Effector memory CD8-positive, alpha-beta T cell (primary cell): ENCODE data around the gene FYN.

Experiments used
- ATAC-seq: fragments of 150-1000 bp; cut with Tn5 transposase; replicated peaks from 2 replicates; pipeline ENCODE4 v1.10.0; 2021; ENCODE audit warnings: mild to moderate bottlenecking, moderate library complexity
- DNase-seq, 3 experiments: peaks; one replicate each; pipeline ENCODE4 v3.0.0; 2021
- H3K27ac Mint-ChIP-seq, 2 donors: one replicate each; pipeline ENCODE4 v1.8.0; 2022; ENCODE audit warnings: mild to moderate bottlenecking in 2 of 2, mixed read lengths in 2 of 2, moderate library complexity in 2 of 2
- H3K27me3 Mint-ChIP-seq, 2 donors: one replicate each; pipeline ENCODE4 v1.8.0; 2022; ENCODE audit warnings: mixed read lengths in 2 of 2
- H3K36me3 Mint-ChIP-seq: one replicate; pipeline ENCODE4 v1.8.0; 2022; ENCODE audit warnings: mild to moderate bottlenecking, moderate library complexity, mixed read lengths; ENCODE audit not compliant: insufficient read depth
- H3K4me1 Mint-ChIP-seq, 2 donors: one replicate each; pipeline ENCODE4 v1.8.0; 2022; ENCODE audit warnings: low read depth in 2 of 2, mixed read lengths in 2 of 2
- H3K4me3 Mint-ChIP-seq, 2 donors: one replicate each; pipeline ENCODE4 v1.8.0; 2022; ENCODE audit warnings: mild to moderate bottlenecking in 2 of 2, mixed read lengths in 2 of 2, moderate library complexity in 2 of 2
- H3K9me3 Mint-ChIP-seq, 2 donors: one replicate each; pipeline ENCODE4 v1.8.0; 2022; ENCODE audit warnings: mixed read lengths in 2 of 2

Gene FYN

DNA sequence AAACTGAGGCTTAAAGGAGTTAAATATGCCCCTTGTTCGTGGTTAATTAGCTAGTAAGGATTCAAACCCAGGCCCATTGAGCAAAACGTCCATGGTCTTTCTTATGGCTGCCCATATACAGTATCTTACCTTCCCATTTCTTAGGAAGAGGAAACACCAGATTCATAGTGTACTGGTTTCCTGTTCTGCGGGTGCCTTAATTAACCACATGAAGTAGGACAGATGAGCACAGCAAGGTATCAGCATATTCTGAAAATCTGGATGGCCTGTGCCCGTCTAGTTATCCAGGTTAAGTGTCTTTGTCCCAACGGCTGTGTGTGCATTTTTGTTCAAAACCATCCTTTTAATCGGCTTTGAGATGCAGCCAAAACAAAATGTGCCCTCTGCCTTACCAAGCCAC is 174.1 kb downstream of the FYN start:
- Mint-ChIP-seq H3K4me3 (no peak overlapping the region), H3K4me1 (peaks cover 25 to 44% of the 10 kb centered on the region in 2 donors), H3K36me3 (peaks cover 96% of the 10 kb centered on the region), H3K27me3 (no peaks in the 10 kb centered on the region), H3K9me3 (no peaks in the 10 kb centered on the region), H3K27ac (peak overlapping the region; percentile 3 to 60)
- DNase-seq (no peak), ATAC-seq (peak; percentile 56)

DNA sequence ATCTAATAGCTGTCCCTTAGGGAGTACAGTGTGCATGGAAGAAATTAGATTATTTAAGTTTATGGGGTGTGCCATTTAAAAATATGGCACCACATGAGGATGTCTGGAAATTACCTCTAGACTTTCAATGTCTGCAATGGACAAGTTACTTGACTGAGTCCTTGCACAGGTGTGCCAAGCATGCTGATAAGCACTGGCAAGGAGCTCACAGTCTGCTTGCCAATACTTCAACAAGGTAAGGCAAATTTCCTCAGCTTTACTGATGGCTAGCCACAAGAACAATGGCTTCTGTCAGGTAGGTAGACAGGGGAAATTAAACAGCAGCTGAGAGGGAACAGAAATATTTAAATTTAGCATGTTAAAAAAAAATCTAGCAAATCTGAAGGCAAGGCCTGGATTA is 176.4 kb downstream of the FYN start:
- Mint-ChIP-seq H3K36me3 (peaks cover 97% of the 10 kb centered on the region), H3K4me1 (peaks cover 44 to 49% of the 10 kb centered on the region in 2 donors), H3K27ac (no peak overlapping the region), H3K9me3 (no peaks in the 10 kb centered on the region), H3K4me3 (no peak overlapping the region), H3K27me3 (no peaks in the 10 kb centered on the region)
- ATAC-seq (no peak), DNase-seq (no peak)

DNA sequence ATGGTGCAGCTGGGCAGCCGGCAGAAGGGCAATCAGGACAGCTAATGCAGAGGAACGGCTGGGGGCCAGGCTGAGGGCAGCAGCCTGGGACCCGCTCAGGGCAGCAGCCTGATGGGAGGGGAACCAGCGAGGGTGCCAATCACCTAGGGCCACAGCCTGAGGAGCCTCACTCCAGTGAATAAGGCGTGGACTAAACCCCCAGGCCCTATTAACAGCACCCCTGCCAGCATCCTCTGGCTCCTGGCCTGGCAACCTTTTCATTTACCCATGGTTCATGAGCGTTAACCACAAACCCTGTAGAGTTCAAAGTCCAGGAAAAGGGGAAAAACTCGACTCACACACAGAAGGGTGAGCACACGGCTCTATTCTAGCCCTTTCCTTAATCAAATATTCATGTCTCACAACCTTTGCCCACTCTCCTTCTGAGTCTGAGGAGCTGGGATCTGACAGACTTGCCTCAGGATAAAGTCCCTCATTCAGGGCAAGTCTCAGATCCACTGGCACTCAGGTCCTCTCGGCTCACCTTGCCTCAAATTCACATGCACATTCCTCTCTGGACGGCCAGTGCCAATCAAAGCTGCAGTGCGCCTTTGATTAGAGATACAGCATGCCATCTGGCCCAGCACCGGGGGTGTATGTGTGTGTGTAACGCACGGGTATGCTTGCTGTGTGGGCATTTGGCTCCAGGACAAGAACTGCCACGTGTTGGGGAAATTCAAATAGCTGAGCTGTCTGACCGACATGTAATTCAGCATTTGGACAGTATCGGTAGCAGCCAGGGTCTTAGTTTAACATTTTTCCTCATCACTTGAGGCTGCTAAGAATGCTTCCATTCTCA is 180.7 kb downstream of the FYN start:
- H3K27ac Mint-ChIP-seq = peak overlapping the region; percentile 65 to 69
- peak overlapping the region in 1 of 2 donors; percentile 21 for H3K4me3 Mint-ChIP-seq
- DNase-seq (no peak), ATAC-seq (peak; percentile 42)
- no peaks in the 10 kb centered on the region for H3K9me3 Mint-ChIP-seq
- H3K36me3 Mint-ChIP-seq = peaks cover 94% of the 10 kb centered on the region
- H3K4me1 Mint-ChIP-seq = peaks cover 49 to 67% of the 10 kb centered on the region in 2 donors
- H3K27me3 Mint-ChIP-seq = no peaks in the 10 kb centered on the region

DNA sequence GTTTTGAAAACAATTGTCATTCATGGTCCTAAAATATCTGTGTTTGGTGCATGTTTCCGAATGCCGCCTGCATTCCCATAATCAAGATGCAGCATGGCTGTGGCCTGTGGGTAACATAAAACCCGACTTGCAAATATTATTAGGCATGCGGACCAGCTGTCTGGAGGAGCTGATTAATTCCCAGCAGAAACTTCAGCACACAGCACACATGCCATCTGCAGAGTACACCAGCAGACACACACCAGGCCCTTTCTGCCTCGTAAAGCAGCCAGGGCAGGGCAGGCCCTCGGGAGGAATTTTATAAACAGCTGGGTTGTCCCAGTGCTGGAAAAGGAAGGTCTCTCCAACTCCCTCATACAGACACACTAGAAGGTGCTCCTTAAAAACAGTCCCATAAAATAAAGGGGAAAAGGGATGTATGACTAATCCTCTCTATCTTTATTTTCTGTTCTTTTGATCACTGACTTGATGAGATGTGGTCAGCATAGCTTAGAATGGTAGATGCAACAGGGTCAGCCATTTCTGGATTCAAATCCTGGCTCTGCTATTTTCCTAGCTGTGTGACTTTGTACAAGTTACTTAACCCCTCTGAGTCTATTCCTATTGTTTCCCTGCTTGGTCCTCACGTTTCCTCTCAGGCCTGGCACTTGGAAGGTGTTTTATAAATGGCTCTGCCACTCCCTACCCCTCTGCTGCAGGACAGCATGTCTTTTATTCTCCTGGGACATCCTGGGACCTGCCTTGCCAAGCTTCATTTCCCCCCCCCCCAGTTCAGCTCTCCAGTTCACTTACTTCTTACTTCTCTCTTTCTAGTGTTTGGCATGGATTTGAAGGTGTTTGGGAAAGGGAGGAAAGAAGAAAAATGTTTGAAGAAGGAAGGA is 181.7 kb downstream of the FYN start:
- no peak for ATAC-seq
- peaks cover 53 to 71% of the 10 kb centered on the region in 2 donors for H3K4me1 Mint-ChIP-seq
- no peaks in the 10 kb centered on the region for H3K9me3 Mint-ChIP-seq
- H3K36me3 Mint-ChIP-seq = peaks cover 96% of the 10 kb centered on the region
- H3K27me3 Mint-ChIP-seq = no peaks in the 10 kb centered on the region
- peak overlapping the region; percentile 65 to 69 for H3K27ac Mint-ChIP-seq
- DNase-seq = no peak
- no peak overlapping the region for H3K4me3 Mint-ChIP-seq

DNA sequence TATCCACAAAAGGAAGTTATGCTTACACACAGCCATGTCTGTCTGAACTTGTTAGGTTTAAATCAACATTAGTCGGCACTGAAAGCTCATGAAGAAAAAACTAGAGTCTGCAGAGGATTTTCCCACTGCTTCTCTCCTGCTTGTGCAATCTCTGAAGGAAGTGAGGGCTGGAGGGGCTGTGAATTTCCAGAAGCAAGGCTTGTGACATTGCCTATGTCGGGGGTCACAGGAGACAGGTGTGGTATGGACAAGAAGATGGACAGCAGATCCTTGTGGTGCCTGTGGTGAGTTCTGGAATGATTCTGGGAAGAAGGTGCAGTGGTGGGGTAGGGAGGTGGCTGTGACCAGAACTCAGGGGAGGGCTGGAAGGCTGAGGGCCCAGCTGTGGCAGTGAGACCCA is 183.3 kb downstream of the FYN start:
- Mint-ChIP-seq H3K4me1 (peaks cover 60 to 70% of the 10 kb centered on the region in 2 donors), H3K36me3 (peaks cover 91% of the 10 kb centered on the region), H3K27me3 (no peaks in the 10 kb centered on the region), H3K4me3 (no peak overlapping the region), H3K27ac (peak overlapping the region; percentile 2 to 52), H3K9me3 (no peaks in the 10 kb centered on the region)
- ATAC-seq (no peak), DNase-seq (no peak)

DNA sequence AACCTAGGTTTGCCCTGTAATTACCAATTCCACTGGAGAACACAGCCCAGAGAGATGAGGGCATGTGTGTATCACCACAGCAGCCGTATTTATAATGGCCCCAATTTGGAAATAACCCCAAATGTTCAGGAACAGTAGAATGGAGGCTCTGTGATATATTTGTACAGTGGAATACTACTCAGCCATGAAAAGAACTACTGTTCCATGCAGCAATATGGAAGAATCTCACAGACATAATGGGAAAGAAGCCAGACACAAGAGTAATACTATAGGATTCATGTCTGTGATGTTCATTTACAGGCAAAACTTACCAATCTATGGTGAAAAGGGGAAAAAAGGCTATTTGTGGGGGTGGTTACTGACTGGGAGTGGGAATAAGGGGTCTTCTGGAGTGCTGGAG is 183.8 kb downstream of the FYN start:
- H3K9me3 Mint-ChIP-seq = no peaks in the 10 kb centered on the region
- H3K27ac Mint-ChIP-seq = peak overlapping the region; percentile 2 to 52
- H3K36me3 Mint-ChIP-seq = peaks cover 91% of the 10 kb centered on the region

DNA sequence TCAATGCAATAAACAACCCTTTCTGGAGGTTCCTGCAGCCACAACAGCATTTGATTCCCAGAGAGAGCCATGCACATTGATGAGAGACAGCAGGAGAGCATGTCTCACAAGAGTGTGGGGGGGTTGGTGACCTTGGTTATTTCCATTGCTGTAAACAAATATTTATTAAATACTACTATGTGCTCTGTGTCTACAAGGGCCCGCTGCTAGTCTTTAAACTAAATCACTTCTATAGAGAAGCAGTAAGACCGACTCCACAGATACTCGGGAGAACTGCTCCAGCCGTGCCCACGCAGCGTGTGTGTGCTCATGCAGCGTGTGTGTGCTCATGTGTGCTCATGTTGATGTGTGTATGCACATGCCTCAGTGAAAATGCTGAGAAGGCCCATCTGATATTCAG is 184.9 kb downstream of the FYN start:
- Mint-ChIP-seq H3K36me3 (peaks cover 91% of the 10 kb centered on the region), H3K4me1 (peaks cover 65 to 80% of the 10 kb centered on the region in 2 donors)
- no peak for DNase-seq

More for the DNA sequence above, 183.8 kb downstream of the FYN start:
- no peak for DNase-seq
- Mint-ChIP-seq H3K4me1 (peaks cover 65 to 73% of the 10 kb centered on the region in 2 donors), H3K27me3 (no peaks in the 10 kb centered on the region), H3K4me3 (no peak overlapping the region)
- no peak for ATAC-seq

DNA sequence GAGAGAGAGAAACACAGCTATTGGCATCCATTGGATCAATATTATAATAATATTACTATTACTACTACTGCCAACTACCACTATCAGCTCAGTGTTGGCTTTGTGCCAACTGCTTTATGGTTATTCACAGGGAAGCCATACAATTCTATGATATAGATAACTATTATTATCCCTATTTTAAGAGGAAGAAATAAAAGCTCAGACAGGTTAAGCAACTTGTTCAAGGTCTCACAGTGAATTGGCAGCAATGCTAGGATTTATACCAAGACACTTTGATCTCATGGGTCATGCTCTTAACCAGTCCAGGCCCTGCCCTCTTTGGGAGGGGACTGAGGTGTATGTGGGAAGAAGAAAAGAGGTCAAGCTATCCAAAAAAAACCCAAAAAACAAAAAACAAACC is 185.6 kb downstream of the FYN start:
- Mint-ChIP-seq H3K27ac (peak overlapping the region; percentile 59 to 95), H3K36me3 (peaks cover 91% of the 10 kb centered on the region), H3K4me3 (peak overlapping the region in 1 of 2 donors; percentile 40), H3K9me3 (no peaks in the 10 kb centered on the region), H3K27me3 (no peaks in the 10 kb centered on the region), H3K4me1 (peaks cover 65 to 80% of the 10 kb centered on the region in 2 donors)
- ATAC-seq (no peak), DNase-seq (no peak)

More for the DNA sequence above, 184.9 kb downstream of the FYN start:
- Mint-ChIP-seq H3K27me3 (no peaks in the 10 kb centered on the region), H3K27ac (peak overlapping the region; percentile 59 to 95), H3K4me3 (no peak overlapping the region), H3K9me3 (no peaks in the 10 kb centered on the region)
- no peak for ATAC-seq

DNA sequence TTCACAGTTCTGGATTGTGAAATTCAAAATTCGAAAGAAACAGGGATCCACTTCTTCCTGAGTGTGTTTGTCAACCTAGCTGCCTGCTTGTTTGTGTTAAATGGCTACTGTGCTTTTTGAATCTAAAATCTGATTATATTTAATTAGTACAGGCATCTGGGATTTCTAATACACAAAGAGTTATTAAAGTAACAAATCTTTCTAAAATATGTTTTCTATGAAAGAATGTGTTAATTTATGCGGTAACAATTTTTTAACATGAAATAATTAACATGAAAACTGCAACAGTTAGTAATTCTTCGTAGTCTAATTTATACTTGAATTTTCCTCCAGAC is 186.4 kb downstream of the FYN start:
- Mint-ChIP-seq H3K9me3 (no peaks in the 10 kb centered on the region), H3K27ac (peak overlapping the region; percentile 89 to 95), H3K27me3 (no peaks in the 10 kb centered on the region), H3K36me3 (peaks cover 91% of the 10 kb centered on the region), H3K4me1 (peaks cover 66 to 80% of the 10 kb centered on the region in 2 donors), H3K4me3 (no peak overlapping the region)
- ATAC-seq = no peak
- no peak for DNase-seq

DNA sequence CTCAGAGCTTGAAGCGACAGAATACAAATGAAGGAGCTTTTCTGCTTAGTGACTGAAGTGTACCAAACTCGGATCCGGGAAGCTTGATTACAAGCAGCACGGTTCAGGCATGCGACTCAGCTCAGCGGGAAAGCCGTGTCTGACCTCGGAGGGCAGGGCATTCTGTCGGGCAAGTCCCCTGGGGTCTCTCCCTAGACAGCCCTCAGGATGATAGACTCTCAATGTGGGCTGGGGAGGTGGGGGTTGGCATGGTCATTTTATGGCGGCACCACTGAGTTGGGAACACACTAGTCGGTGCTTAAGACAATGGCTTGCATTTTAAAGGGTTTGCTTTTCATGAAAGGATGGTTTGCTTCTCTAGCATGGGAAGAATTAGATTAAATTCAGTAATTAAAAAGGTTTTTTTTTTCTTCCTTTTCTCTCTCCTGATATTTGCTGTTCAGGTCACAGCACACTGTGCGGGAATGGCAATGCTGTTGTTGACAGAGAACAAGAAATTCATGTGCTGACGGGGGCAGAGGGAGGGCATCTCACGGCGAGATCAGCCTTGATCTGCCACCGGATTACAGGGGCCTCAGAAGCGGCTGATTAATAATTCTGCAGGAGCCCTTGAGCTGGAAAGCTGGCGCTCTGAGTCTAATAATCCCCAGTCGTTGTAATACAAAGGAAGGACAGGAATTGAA is 186.9 kb downstream of the FYN start:
- Mint-ChIP-seq H3K4me1 (peaks cover 67 to 80% of the 10 kb centered on the region in 2 donors), H3K9me3 (no peaks in the 10 kb centered on the region), H3K4me3 (no peak overlapping the region), H3K27ac (peak overlapping the region; percentile 89 to 95), H3K27me3 (no peaks in the 10 kb centered on the region), H3K36me3 (peaks cover 89% of the 10 kb centered on the region)
- ATAC-seq = no peak
- DNase-seq = no peak

DNA sequence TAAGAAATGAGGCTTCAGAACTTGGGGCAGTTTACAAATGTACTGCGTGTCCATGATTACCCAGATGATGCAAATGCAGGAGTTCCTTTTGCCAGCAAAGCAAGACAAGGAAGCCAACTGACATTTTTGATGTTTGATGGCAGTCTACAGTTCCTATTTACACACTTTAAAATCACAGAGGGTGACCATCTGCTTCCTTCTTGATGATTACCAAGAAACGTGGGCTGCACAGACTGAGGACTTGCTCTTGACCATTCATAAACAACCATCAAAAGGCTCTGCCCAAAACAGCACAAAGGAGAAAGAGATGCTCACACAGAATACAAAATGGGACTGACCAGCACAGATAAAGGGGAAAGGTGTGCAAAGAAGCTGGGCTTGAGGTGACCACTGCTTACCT is 187.7 kb downstream of the FYN start:
- ATAC-seq = no peak

DNA sequence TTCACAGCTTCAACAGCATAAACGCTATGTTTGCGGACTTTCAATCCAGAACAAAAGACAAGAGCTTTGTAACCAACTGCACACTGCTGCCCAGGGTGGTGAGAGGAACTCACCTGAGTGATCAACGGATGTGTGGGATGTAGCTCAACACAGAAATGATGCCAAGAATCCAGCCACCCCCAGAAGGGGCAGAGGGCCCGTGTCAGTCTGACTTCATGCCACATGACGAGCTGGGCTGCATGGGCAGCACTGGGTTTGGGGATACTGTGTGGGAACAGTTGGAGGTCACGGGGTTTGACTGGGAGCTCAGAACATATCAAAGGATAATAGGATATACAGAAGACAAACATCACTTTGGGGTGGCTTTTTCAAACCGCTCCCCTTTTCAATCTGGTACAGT is 188.2 kb downstream of the FYN start:
- DNase-seq = no peak
- H3K27ac Mint-ChIP-seq = peak overlapping the region; percentile 84 to 95
- ATAC-seq = no peak
- peaks cover 85% of the 10 kb centered on the region for H3K36me3 Mint-ChIP-seq
- peaks cover 65 to 73% of the 10 kb centered on the region in 2 donors for H3K4me1 Mint-ChIP-seq
- H3K9me3 Mint-ChIP-seq = no peaks in the 10 kb centered on the region
- peak overlapping the region; percentile 66 to 73 for H3K4me3 Mint-ChIP-seq
- H3K27me3 Mint-ChIP-seq = no peaks in the 10 kb centered on the region

More for the DNA sequence above, 187.7 kb downstream of the FYN start:
- Mint-ChIP-seq H3K36me3 (peaks cover 84% of the 10 kb centered on the region), H3K4me3 (peak overlapping the region; percentile 66 to 73), H3K9me3 (no peaks in the 10 kb centered on the region), H3K27me3 (no peaks in the 10 kb centered on the region), H3K4me1 (peaks cover 67 to 77% of the 10 kb centered on the region in 2 donors), H3K27ac (peak overlapping the region; percentile 89 to 95)
- DNase-seq = no peak

DNA sequence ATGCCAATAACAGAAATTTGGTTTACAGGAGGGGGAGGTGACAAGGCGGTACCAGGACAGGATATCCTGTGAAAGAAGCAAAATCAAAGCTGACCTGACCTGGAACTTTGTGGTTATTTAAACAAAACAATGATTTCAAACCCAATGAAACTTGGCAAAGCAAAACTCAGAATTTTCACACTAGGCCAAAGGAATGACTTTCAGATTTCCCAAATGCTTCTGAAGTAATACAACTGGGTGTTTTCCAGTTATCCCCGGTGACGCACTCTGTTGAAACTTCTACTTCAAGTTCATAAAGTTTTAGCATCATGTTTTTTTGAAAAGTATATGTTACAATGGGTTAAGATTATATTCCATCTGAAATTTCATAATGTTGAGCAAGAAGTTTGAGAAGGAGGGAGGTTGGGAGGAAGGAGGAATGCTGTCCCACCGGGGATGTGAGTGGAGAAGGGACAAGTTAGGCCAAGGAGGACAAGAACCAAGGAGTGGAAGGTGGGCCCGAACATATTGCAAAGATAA is 189.4 kb downstream of the FYN start:
- Mint-ChIP-seq H3K27me3 (no peaks in the 10 kb centered on the region), H3K9me3 (no peaks in the 10 kb centered on the region), H3K27ac (peak overlapping the region; percentile 84 to 95), H3K4me3 (peak overlapping the region; percentile 66 to 73), H3K4me1 (peaks cover 62 to 73% of the 10 kb centered on the region in 2 donors), H3K36me3 (peaks cover 79% of the 10 kb centered on the region)
- no peak for DNase-seq
- ATAC-seq = peak; percentile 79
